ENCODE data around the gene NAA10.

GRCh38 chrX:153967536-153968224 lies 32.8 kb upstream of the NAA10 start:
- TF ChIP-seq CTCF (conservative IDR thresholded peaks at IDR 0.05): no peak
- no peak for TF ChIP-seq ZFX (IDR thresholded peaks at IDR 0.05)

All from C4-2B (cell line).